Peyer's patch (tissue), 4 donors: Measurements from ENCODE around the gene WASL.

Experiments
- POLR2A ChIP-seq, 2 donors: fragments of 450-650 bp; IDR thresholded peaks; one replicate each; pipeline ENCODE4 v1.5.1; 2017; ENCODE audit warnings: antibody characterized with exemption in 2 of 2, mild to moderate bottlenecking in 2 of 2, moderate library complexity in 2 of 2
- TF ChIP-seq, protein P1 (sequence below), 6 experiments: fragments of 450-650 bp in 4 of 6; fragments of 200-600 bp in 2 of 6; sonication (generic) in 1 of 6; IDR thresholded peaks; one replicate each; pipeline ENCODE4 v1.5.1; 2017 to 2019; ENCODE audit warnings: antibody characterized with exemption in 6 of 6, mild to moderate bottlenecking in 3 of 6, moderate library complexity in 1 of 6

DNA sequence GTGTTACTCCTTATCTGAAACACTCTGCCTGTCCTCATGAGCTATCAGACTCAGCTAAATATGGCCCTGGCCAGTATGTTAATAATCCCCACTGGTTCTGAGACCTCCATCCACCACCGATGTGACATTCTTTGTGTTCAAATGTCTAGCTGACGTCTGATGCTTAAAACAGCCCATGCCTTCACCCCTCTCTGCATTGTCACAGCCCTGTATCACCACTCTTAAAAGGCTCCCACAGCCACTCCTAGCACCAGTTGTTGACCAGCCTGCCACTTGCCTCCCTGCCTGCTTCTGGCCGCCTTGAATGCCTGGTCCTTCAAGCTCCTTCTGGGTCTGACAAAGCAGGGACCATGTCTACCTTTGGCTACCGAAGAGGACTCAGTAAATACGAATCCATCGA, 93.2 kb downstream of the WASL start, which contains the start of gene LMOD2:
- TF ChIP-seq, protein P1, sequence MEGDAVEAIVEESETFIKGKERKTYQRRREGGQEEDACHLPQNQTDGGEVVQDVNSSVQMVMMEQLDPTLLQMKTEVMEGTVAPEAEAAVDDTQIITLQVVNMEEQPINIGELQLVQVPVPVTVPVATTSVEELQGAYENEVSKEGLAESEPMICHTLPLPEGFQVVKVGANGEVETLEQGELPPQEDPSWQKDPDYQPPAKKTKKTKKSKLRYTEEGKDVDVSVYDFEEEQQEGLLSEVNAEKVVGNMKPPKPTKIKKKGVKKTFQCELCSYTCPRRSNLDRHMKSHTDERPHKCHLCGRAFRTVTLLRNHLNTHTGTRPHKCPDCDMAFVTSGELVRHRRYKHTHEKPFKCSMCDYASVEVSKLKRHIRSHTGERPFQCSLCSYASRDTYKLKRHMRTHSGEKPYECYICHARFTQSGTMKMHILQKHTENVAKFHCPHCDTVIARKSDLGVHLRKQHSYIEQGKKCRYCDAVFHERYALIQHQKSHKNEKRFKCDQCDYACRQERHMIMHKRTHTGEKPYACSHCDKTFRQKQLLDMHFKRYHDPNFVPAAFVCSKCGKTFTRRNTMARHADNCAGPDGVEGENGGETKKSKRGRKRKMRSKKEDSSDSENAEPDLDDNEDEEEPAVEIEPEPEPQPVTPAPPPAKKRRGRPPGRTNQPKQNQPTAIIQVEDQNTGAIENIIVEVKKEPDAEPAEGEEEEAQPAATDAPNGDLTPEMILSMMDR (IDR thresholded peaks at IDR 0.05), result no peak
- no peak for TF ChIP-seq POLR2A (IDR thresholded peaks at IDR 0.05)
